ENCODE data around the gene REV1. TPM values are rescaled to one million over a fixed set of nuclear protein-coding genes. Genes with fewer than 3 reads are reported as not detected.

The REV1 gene
- total and polyA plus RNA-seq, 2 of the 4 experiments (the other 2 are of a cell fraction): 13.4 to 30.1 TPM

DNA sequence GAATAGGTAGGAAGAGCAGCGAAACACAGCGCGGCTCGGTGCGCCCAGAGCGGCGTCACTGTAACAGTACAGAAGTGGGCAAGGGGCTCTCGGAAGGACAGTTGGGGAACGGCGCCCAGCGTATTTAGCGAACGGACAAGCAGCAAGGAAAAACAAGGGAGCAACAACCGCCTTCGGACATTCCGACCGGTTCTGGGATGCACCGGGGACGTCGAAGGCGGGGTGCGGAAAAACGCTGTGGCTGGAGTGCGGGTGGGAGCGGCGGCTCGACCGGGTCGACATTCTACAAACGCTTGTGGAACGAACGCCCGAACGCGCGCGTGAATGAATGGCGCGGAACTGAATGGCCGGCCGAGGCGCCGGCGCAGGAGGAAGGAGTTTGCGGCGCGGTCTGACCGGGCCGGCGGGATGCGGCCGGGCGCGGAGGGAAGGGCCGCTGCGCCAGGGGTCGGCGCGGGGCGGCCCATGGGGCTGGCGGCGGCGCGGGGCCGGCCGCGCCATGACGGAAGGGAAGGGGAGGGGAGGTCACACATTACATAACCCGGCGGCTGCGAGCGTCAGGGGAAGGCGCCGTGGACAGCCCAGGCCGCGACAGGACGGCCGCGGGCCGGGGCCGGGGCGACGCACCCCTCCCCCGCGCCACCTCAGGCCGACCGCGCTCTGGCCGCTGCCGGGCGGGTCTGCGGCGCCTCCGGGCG, 605 bp downstream of the REV1 start:
- intact Hi-C loops (cut with micrococcal nuclease): loop anchor here (1.0 kb wide), 1 partner anchor 58 kb away; no protein-coding TSS in a partner anchor
- TF ChIP-seq, protein P1, sequence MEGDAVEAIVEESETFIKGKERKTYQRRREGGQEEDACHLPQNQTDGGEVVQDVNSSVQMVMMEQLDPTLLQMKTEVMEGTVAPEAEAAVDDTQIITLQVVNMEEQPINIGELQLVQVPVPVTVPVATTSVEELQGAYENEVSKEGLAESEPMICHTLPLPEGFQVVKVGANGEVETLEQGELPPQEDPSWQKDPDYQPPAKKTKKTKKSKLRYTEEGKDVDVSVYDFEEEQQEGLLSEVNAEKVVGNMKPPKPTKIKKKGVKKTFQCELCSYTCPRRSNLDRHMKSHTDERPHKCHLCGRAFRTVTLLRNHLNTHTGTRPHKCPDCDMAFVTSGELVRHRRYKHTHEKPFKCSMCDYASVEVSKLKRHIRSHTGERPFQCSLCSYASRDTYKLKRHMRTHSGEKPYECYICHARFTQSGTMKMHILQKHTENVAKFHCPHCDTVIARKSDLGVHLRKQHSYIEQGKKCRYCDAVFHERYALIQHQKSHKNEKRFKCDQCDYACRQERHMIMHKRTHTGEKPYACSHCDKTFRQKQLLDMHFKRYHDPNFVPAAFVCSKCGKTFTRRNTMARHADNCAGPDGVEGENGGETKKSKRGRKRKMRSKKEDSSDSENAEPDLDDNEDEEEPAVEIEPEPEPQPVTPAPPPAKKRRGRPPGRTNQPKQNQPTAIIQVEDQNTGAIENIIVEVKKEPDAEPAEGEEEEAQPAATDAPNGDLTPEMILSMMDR (conservative IDR thresholded peaks at IDR 0.05; ENCODE audit: low read depth, low read length): no peak
- TF ChIP-seq POLR2A (IDR thresholded peaks at IDR 0.05; ENCODE audit: low read depth, low read length): peak; percentile 47; the same call in 1 of the 2 replicates
- BruUV-seq (replicated peaks): no TSS peak
- ChIA-PET CTCF (no interaction called here), POLR2A (ENCODE audit: unreplicated experiment) (no interaction called here)
- no peak overlapping the region for H2BK20ac ChIP-seq (ENCODE audit: low read depth, low read length)
- H3K4me3 ChIP-seq (ENCODE audit: insufficient read depth, low read depth, low read length): peak overlapping the region; percentile 99
- peak overlapping the region; percentile 99 for H3K4me2 ChIP-seq (ENCODE audit: low read depth, low read length)
- H3K56ac ChIP-seq (ENCODE audit: extremely low read depth, insufficient read depth, low read length): peak overlapping the region; percentile 22; the same call in 1 of the 2 replicates
- H3K9ac ChIP-seq (ENCODE audit: low read depth, low read length): peak overlapping the region; percentile 99
- H3K27me3 ChIP-seq (ENCODE audit: control insufficient read depth, insufficient read depth, low read length): peaks cover 11% of the 10 kb centered on the region
- H2AFZ ChIP-seq (replicated peaks; ENCODE audit: low read length, poor library complexity): peak overlapping the region; percentile 99
- 0% methylated on average over 42 of the region's 95 CpGs; no CpG with 5 or more reads in 1 of the 2 experiments for WGBS, 2 experiments (ENCODE audit: extremely low coverage in 2 of 2, insufficient read length in 1 of 2)
- DNase-seq: peak; percentile 38
- H4K5ac ChIP-seq (ENCODE audit: low read depth, low read length): peak overlapping the region; percentile 6; the same call in 1 of the 2 replicates
- peak overlapping the region; percentile 39 for H2BK120ac ChIP-seq (ENCODE audit: low read depth, low read length)
- H3K36me3 ChIP-seq (ENCODE audit: control insufficient read depth, insufficient read depth, low read length): no peaks in the 10 kb centered on the region
- peak overlapping the region; percentile 66 for H2AK5ac ChIP-seq (ENCODE audit: low read depth, low read length)
- in situ Hi-C loops (cut with MboI; ENCODE audit: low sequenced_read_pairs): no loop called here
- H4K91ac ChIP-seq (ENCODE audit: insufficient read depth, low read depth, low read length): peak overlapping the region; percentile 32; the same call in 1 of the 2 replicates
- peak overlapping the region; percentile 96 for H3K23ac ChIP-seq (ENCODE audit: low read depth, low read length)
- 0 out of 2 replicates have a peak, but pooled peaks cover 4% of the 10 kb centered on the region for H3K4me1 ChIP-seq (ENCODE audit: control insufficient read depth, insufficient read depth, low read length)
- H3K79me1 ChIP-seq (ENCODE audit: low read depth in 1 of 2, low read length in 2 of 2): peaks cover 10 to 37% of the 10 kb centered on the region in 2 experiments
- dilution Hi-C loops (cut with HindIII; ENCODE audit: low sequenced_read_pairs, unreplicated experiment): no loop called here
- H4K8ac ChIP-seq (ENCODE audit: low read depth in 2 of 2, low read length in 2 of 2): peak overlapping the region; percentile 26 to 49; a peak in 2 of 4 replicates
- H3K14ac ChIP-seq (replicated peaks; ENCODE audit: low read depth, low read length): peak overlapping the region; percentile 91
- no peak overlapping the region for H2BK15ac ChIP-seq (ENCODE audit: low read depth, low read length)
- peaks cover 3% of the 10 kb centered on the region for H3K9me1 ChIP-seq (ENCODE audit: insufficient read depth, low read length)
- H3K4ac ChIP-seq (ENCODE audit: low read depth, low read length): peak overlapping the region; percentile 85
- H2AK9ac ChIP-seq (replicated peaks; ENCODE audit: low read depth, low read length, poor library complexity): peak overlapping the region; percentile 87
- no peaks in the 10 kb centered on the region for H3K9me3 ChIP-seq (ENCODE audit: control insufficient read depth, insufficient read depth, low read length)
- H3K27ac ChIP-seq (ENCODE audit: insufficient read depth, low read length): peak overlapping the region; percentile 96
- H2BK5ac ChIP-seq (ENCODE audit: low read depth, low read length, poor library complexity, severe bottlenecking): peak overlapping the region; percentile 65
- peaks cover 31% of the 10 kb centered on the region for H4K20me1 ChIP-seq (ENCODE audit: insufficient read depth, low read length)
- ATAC-seq (ENCODE audit: low read depth): peak; percentile 47
- H3K18ac ChIP-seq (ENCODE audit: low read depth, low read length): no peak overlapping the region
